Measurements from ENCODE around the gene SRSF5. TPM values are rescaled to one million over a fixed set of nuclear protein-coding genes. Genes with fewer than 3 reads are reported as not detected.

SRSF5 gene
- total RNA-seq, 1 experiment from 2014 or later, result 389 TPM

GRCh38 chr14:69750495-69750894 is 16.4 kb upstream of the SRSF5 start:
- Mint-ChIP-seq H3K4me3 (no peak overlapping the region), H3K27me3 (ENCODE audit: low read depth) (no peaks in the 10 kb centered on the region), H3K4me1 (peaks cover 17 to 21% of the 10 kb centered on the region in 2 experiments), H3K36me3 (ENCODE audit: insufficient read depth in 1 of 3, low read depth in 3 of 3) (peaks cover 0 to 4% (median 0%) of the 10 kb centered on the region in 3 experiments; a peak in 3 of 7 replicates), H3K27ac (no peak overlapping the region), H3K9me3 (peaks cover 3 to 7% of the 10 kb centered on the region in 2 experiments; a peak in 3 of 5 replicates)
- Histone ChIP-seq H3K79me2 (ENCODE audit: insufficient read depth, low read length) (no peaks in the 10 kb centered on the region), H3K79me1 (ENCODE audit: insufficient read depth, low read depth, low read length, poor library complexity, severe bottlenecking) (no peaks in the 10 kb centered on the region), H3K9ac (ENCODE audit: extremely low read depth, insufficient read length, low read length) (no peak overlapping the region), H2AK5ac (ENCODE audit: insufficient read length, low read length) (no peak overlapping the region), H3K27ac (ENCODE audit: insufficient read length, low read depth, low read length) (no peak overlapping the region), H3K14ac (ENCODE audit: insufficient read depth, low read length) (no peak overlapping the region), H2BK20ac (ENCODE audit: low read depth, low read length, poor library complexity, severe bottlenecking) (no peak overlapping the region), H4K20me1 (ENCODE audit: control insufficient read depth, insufficient read depth, insufficient read length) (no peaks in the 10 kb centered on the region), H3K18ac (ENCODE audit: insufficient read length, low read depth, low read length) (no peak overlapping the region), H2BK120ac (ENCODE audit: low read depth, low read length, poor library complexity, severe bottlenecking) (no peak overlapping the region), H3K4me1 (ENCODE audit: insufficient read depth, low read length) (no peaks in the 10 kb centered on the region; the same call in 1 of the 2 replicates), H2BK12ac (ENCODE audit: insufficient read length, low read depth, low read length) (no peak overlapping the region), H3K56ac (ENCODE audit: insufficient read length, low read depth, low read length) (no peak overlapping the region), H3K4me2 (ENCODE audit: insufficient read depth, insufficient read length, low read length) (no peak overlapping the region), H3K4ac (ENCODE audit: low read depth, low read length) (no peak overlapping the region), H2BK5ac (ENCODE audit: insufficient read length, low read length) (no peak overlapping the region), H2AFZ (ENCODE audit: low read length) (no peak overlapping the region), H3K27me3 (ENCODE audit: insufficient read depth, low read length) (no peaks in the 10 kb centered on the region), H2BK15ac (ENCODE audit: low read depth, low read length) (no peak overlapping the region), H4K91ac (ENCODE audit: insufficient read length, low read depth, low read length) (no peak overlapping the region), H3K9me3 (ENCODE audit: control insufficient read depth, low read depth, low read length) (no peaks in the 10 kb centered on the region), H3K23me2 (ENCODE audit: insufficient read length, low read depth, low read length, poor library complexity, severe bottlenecking) (no peaks in the 10 kb centered on the region), H4K8ac (replicated peaks; ENCODE audit: insufficient read length, low read depth, low read length) (no peak overlapping the region), H4K5ac (ENCODE audit: insufficient read length, low read depth, low read length) (no peak overlapping the region), H3T11ph (ENCODE audit: low read length) (no peak overlapping the region), H3K23ac (ENCODE audit: insufficient read length, low read depth, low read length) (no peak overlapping the region)
- TF ChIP-seq CTCF (conservative IDR thresholded peaks at IDR 0.05), result no peak
- no CpG with 5 or more reads among the region's 2 CpGs for WGBS (ENCODE audit: extremely low coverage, insufficient read length, low lambda C conversion rate)
- no peak for DNase-seq
